Upper lobe of left lung (tissue), 6 donors: ENCODE data around the gene TAF3. TPM values are rescaled to one million over a fixed set of nuclear protein-coding genes. Genes with fewer than 3 reads are reported as not detected.

ENCODE experiments used
- ATAC-seq, 2 donors: fragments of 200-7000 bp; cut with Tn5 transposase; one replicate each; pipeline ENCODE4 v1.9.1; 2022; ENCODE audit warnings: mild to moderate bottlenecking in 2 of 2, moderate library complexity in 2 of 2; ENCODE audit not compliant: low FRiP score in 2 of 2
- DNase-seq, 2 donors: peaks; one replicate each; pipeline ENCODE4 v3.0.0-alpha.2; 2019 to 2020
- H3K27ac ChIP-seq, 4 donors: fragments of 200-600 bp; sonication (generic); one replicate each; pipeline ENCODE4 v1.5.1; 2016 to 2019
- H3K27me3 ChIP-seq, 4 donors: fragments of 200-600 bp; sonication (generic); one replicate each; pipeline ENCODE4 v1.5.1; 2017 to 2019
- H3K36me3 ChIP-seq, 4 donors: fragments of 200-600 bp; sonication (generic); one replicate each; pipeline ENCODE4 v1.5.1; 2016 to 2019
- H3K4me1 ChIP-seq, 4 donors: fragments of 200-600 bp; sonication (generic); one replicate each; pipeline ENCODE4 v1.5.1; 2018 to 2019
- H3K4me3 ChIP-seq, 4 donors: fragments of 200-600 bp; sonication (generic); one replicate each; pipeline ENCODE4 v1.5.1; 2017 to 2019; ENCODE audit warnings: mild to moderate bottlenecking in 2 of 4, moderate library complexity in 1 of 4
- H3K9me3 ChIP-seq, 4 donors: fragments of 200-600 bp; sonication (generic); one replicate each; pipeline ENCODE4 v1.5.1; 2018 to 2019
- EP300 ChIP-seq, 4 donors: sonication (generic); formaldehyde crosslinking; IDR thresholded peaks; one replicate each; pipeline ENCODE4 v1.5.1; 2017; ENCODE audit warnings: antibody characterized with exemption in 4 of 4, control low read depth in 2 of 4
- POLR2A ChIP-seq, 4 donors: fragments of 450-650 bp; IDR thresholded peaks; one replicate each; pipeline ENCODE4 v1.5.1; 2016 to 2017; ENCODE audit warnings: antibody characterized with exemption in 4 of 4, mild to moderate bottlenecking in 2 of 4
- POLR2AphosphoS5 ChIP-seq, 2 donors: sonication (generic); formaldehyde crosslinking; IDR thresholded peaks; one replicate each; pipeline ENCODE4 v1.5.1; 2017; ENCODE audit warnings: antibody characterized with exemption in 2 of 2
- WGBS, 2 donors: methylation state at CpG; one replicate each; pipeline ENCODE4 v1.1.5; 2017 to 2018; 5-methylcytosine and 5-hydroxymethylcytosine counted together
- total RNA-seq, 6 donors: library from RNA; depleted of rRNA in 4 of 6; stranded (reverse); fragments of >200 nt in 4 of 6; gene quantifications; one replicate each; pipeline versions ENCODE4 v1.1.0 to v1.2.1, GENCODE V29; 2016 to 2021
- TF ChIP-seq, protein P1 (sequence below), 6 experiments: fragments of 450-650 bp in 4 of 6; fragments of 200-600 bp in 2 of 6; sonication (generic) in 2 of 6; IDR thresholded peaks; one replicate each; pipeline ENCODE4 v1.5.1; 2016 to 2019; ENCODE audit warnings: antibody characterized with exemption in 6 of 6
- donor health status: DM: no; HTN: no; CAD: no; lungs with moderate emphysema.
- donor health status: DM: no; HTN: yes; CAD: no; lungs with severe emphysema.

TAF3 gene
- total RNA-seq, 6 donors from 2014 or later = 6.8 to 16.8 (median 10.1) TPM

DNA sequence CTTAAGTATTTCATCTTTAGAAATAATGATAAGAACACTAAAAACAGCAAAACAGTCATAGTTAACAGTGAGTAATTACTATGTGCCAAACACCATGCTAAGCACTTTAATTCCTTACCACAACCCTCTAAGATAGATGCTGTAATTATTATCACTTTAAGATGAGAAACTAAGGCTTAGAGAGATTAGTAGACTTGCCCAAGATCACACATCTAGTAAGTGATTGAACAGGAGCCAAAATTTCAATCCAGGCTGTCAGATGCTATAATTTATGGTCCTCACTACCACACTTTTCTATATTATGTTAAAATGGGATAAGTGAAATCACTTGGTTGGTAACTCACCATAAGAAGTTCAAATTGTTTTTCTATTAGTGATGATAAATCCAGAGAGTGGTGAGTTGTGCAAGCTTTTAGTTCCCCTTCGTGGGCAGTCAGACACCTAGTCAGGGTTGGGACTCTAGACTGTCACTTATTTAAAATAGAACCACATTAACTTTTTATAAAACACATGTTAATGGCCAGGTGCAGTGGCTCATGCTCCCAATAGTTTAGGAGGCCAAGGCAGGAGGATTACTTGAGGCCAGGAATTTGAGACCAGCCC, 150.3 kb downstream of the TAF3 start:
- TF ChIP-seq EP300 (IDR thresholded peaks at IDR 0.05) (no peak), POLR2A (IDR thresholded peaks at IDR 0.05) (no peak), POLR2AphosphoS5 (IDR thresholded peaks at IDR 0.05) (no peak)
- TF ChIP-seq, protein P1, sequence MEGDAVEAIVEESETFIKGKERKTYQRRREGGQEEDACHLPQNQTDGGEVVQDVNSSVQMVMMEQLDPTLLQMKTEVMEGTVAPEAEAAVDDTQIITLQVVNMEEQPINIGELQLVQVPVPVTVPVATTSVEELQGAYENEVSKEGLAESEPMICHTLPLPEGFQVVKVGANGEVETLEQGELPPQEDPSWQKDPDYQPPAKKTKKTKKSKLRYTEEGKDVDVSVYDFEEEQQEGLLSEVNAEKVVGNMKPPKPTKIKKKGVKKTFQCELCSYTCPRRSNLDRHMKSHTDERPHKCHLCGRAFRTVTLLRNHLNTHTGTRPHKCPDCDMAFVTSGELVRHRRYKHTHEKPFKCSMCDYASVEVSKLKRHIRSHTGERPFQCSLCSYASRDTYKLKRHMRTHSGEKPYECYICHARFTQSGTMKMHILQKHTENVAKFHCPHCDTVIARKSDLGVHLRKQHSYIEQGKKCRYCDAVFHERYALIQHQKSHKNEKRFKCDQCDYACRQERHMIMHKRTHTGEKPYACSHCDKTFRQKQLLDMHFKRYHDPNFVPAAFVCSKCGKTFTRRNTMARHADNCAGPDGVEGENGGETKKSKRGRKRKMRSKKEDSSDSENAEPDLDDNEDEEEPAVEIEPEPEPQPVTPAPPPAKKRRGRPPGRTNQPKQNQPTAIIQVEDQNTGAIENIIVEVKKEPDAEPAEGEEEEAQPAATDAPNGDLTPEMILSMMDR (IDR thresholded peaks at IDR 0.05) = no peak
- no peak for DNase-seq
- 58 to 73% methylated on average over 1 of the region's 1 CpG for WGBS, 2 donors
- H3K27ac ChIP-seq = no peak overlapping the region
- ATAC-seq = no peak
- no peaks in the 10 kb centered on the region for H3K27me3 ChIP-seq
- H3K36me3 ChIP-seq = peaks cover 4 to 13% (median 10%) of the 10 kb centered on the region in 4 donors
- no peak overlapping the region for H3K4me3 ChIP-seq
- peaks cover 0 to 4% (median 0%) of the 10 kb centered on the region in 4 donors for H3K4me1 ChIP-seq
- H3K9me3 ChIP-seq = no peaks in the 10 kb centered on the region

DNA sequence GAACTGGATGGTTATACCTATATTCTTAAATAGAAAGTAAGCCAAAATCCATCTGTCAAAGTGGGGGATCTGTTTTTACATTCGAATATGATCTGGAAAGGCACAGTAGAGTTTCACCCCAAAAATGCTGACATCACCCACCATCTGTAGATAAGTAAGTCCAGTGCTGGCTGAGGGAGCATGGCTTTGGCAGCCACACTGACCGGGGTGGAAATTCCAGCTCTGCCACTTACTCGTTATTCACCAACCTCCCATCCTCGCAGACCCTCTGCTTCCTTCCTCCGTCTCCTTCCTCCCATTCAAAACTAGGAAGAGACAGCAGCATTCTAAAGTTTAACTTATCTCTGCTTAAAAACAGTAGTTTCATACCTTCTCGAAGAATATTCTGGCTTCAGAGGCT, 151.3 kb downstream of the TAF3 start:
- H3K4me3 ChIP-seq = no peak overlapping the region

DNA sequence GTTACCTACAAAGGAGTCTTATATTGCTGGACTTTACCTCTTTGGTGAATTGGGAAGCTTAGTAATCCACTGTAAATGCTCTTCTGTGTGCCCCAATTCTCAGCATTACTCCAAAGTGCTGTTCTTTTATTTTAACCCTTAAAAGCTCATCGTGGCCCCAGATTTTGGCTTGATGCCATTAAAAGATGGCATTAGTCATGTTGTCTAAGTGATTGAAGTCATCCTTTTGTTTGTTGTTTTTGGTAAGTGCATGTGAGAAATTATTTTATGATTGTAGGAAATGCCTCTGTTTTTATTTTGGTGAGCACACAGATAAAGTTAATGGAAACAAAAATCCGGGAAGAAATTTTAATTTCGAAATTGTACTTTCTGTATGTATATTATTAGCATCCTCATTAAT, 153.6 kb downstream of the TAF3 start:
- Histone ChIP-seq H3K27me3 (no peaks in the 10 kb centered on the region), H3K36me3 (no peaks in the 10 kb centered on the region), H3K9me3 (no peaks in the 10 kb centered on the region), H3K27ac (no peak overlapping the region), H3K4me3 (no peak overlapping the region), H3K4me1 (peaks cover 0 to 4% (median 0%) of the 10 kb centered on the region in 4 donors)
- TF ChIP-seq, protein P1 (IDR thresholded peaks at IDR 0.05) = no peak
- no peak for TF ChIP-seq EP300 (IDR thresholded peaks at IDR 0.05)
- no peak for TF ChIP-seq POLR2A (IDR thresholded peaks at IDR 0.05)
- no peak for TF ChIP-seq POLR2AphosphoS5 (IDR thresholded peaks at IDR 0.05)
- WGBS, 2 donors = 70 to 80% methylated on average over 3 of the region's 3 CpGs
- ATAC-seq (no peak), DNase-seq (no peak)

More for the DNA sequence above, 151.3 kb downstream of the TAF3 start:
- peaks cover 0 to 4% (median 0%) of the 10 kb centered on the region in 4 donors for H3K4me1 ChIP-seq
- no peak for DNase-seq
- peaks cover under 1 to 4% (median 3%) of the 10 kb centered on the region in 4 donors for H3K36me3 ChIP-seq
- no peak for ATAC-seq
- TF ChIP-seq, protein P1 (IDR thresholded peaks at IDR 0.05) = no peak
- no peak for TF ChIP-seq POLR2AphosphoS5 (IDR thresholded peaks at IDR 0.05)
- TF ChIP-seq EP300 (IDR thresholded peaks at IDR 0.05) = no peak
- no peak for TF ChIP-seq POLR2A (IDR thresholded peaks at IDR 0.05)
- H3K27ac ChIP-seq = no peak overlapping the region
- H3K27me3 ChIP-seq = no peaks in the 10 kb centered on the region
- WGBS, 2 donors = 53 to 55% methylated on average over 6 of the region's 6 CpGs
- H3K9me3 ChIP-seq = no peaks in the 10 kb centered on the region

DNA sequence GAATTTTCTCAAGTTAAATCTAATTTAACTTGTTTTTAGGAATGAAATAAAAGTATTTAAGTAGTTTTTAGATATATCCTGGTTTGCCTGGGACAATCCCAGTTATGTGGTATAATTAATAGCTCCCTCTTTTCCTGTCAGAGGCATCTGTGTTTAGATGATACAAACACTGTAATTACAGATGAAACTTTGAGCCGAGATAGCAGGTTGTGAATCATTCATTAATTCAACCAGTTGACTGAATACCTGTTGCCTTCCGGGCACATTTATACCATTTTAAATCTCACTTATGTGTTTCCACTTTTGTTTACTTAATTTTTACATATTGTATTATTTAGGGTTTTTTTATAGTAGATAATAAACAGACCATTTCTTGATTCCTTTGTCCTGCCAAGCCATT, 154.1 kb downstream of the TAF3 start:
- no peaks in the 10 kb centered on the region for H3K27me3 ChIP-seq
- TF ChIP-seq EP300 (IDR thresholded peaks at IDR 0.05) (no peak), POLR2AphosphoS5 (IDR thresholded peaks at IDR 0.05) (no peak), POLR2A (IDR thresholded peaks at IDR 0.05) (no peak)
- TF ChIP-seq, protein P1 (IDR thresholded peaks at IDR 0.05) = no peak
- peaks cover 0 to 4% (median 0%) of the 10 kb centered on the region in 4 donors for H3K4me1 ChIP-seq
- H3K9me3 ChIP-seq = no peaks in the 10 kb centered on the region
- WGBS, 2 donors = 81 to 84% methylated on average over 2 of the region's 2 CpGs
- no peak for ATAC-seq
- no peaks in the 10 kb centered on the region for H3K36me3 ChIP-seq
- no peak overlapping the region for H3K4me3 ChIP-seq
- no peak overlapping the region for H3K27ac ChIP-seq
- no peak for DNase-seq

DNA sequence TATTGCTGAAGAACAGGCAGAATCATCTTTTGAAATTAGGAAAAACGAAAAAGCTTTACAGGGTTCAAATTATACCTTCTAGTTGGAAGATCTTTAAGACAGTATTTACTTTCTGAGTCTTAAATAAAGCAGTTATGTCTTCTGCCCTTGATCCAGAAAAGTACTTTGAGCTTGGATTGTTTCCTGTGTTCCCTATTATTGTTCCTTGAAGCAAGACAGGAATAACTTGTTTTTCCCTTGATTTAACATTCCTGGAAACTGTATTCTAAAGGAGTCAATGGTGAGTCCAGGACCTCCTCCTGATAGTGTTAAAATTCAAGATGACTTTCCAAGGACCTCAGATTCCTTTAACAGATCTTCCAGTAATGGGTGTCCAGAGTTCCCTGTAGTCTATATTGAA, 161.9 kb downstream of the TAF3 start:
- H3K27ac ChIP-seq = no peak overlapping the region
- no peaks in the 10 kb centered on the region for H3K9me3 ChIP-seq
- 81 to 95% methylated on average over 1 of the region's 1 CpG for WGBS, 2 donors
- peaks cover 0 to 15% (median 0%) of the 10 kb centered on the region in 4 donors for H3K36me3 ChIP-seq
- ATAC-seq = no peak
- no peaks in the 10 kb centered on the region for H3K27me3 ChIP-seq
- H3K4me1 ChIP-seq = no peaks in the 10 kb centered on the region
- DNase-seq = no peak
- H3K4me3 ChIP-seq = no peak overlapping the region
- TF ChIP-seq, protein P1 (IDR thresholded peaks at IDR 0.05) = no peak
- no peak for TF ChIP-seq POLR2A (IDR thresholded peaks at IDR 0.05)
- TF ChIP-seq EP300 (IDR thresholded peaks at IDR 0.05) = no peak
- TF ChIP-seq POLR2AphosphoS5 (IDR thresholded peaks at IDR 0.05) = no peak
